HFF-Myc (cell line): ENCODE measurements around the gene KRTAP10-7.
"Not testable (repeated sequence)": the region's sequence is repeated elsewhere in the genome, so short reads cannot be mapped to it uniquely, and the experiment has no call there.

Source experiments
- DNase-seq: peaks from one replicate; pipeline ENCODE4 v3.0.0-alpha.2; 2011; ENCODE audit warnings: low read depth; ENCODE audit errors: extremely low read depth
- H3K4me3 ChIP-seq: replicated peaks from 2 replicates; pipeline ENCODE4 v1.5.1; 2011; ENCODE audit warnings: low read depth, mild to moderate bottlenecking, control low read depth, low read length
- CTCF ChIP-seq: IDR thresholded peaks from 2 replicates; pipeline ENCODE4 v1.5.1; 2012; ENCODE audit warnings: mild to moderate bottlenecking, low read depth, low read length, control low read depth; ENCODE audit errors: missing control alignments

Gene KRTAP10-7

DNA sequence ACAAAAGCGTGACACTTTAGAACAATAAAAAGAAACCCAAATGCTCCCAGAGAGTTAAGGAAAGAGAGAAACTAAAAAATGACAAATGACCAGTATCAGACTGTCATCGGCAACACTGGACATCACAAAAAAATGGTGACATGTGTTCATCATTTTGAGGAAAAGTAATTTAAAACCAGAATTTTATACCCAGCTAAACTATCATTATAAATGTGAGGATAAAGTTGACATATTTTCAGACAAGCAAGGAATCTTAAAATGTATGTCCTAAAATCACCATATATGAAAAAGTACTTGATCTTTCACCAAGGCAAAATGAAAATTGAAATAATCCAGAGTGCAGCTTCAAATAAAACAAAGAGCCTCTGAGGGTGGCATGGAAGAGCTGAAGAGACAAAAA, 44.5 kb downstream of the KRTAP10-7 start:
- no peak for DNase-seq
- H3K4me3 ChIP-seq: no peak overlapping the region
- TF ChIP-seq CTCF: no peak

- DNase-seq, H3K4me3 ChIP-seq: not testable (repeated sequence)
Observed at GRCh38 chr21:44646366-44647221, 46.2 kb downstream of the KRTAP10-7 start, which contains the start of gene KRTAP10-11. KRTAP10-11 (plus strand) TSS chr21:44646414; CDS start chr21:44646459, 45 bp downstream.

GRCh38 chr21:44647222-44647552, 46.8 kb downstream of the KRTAP10-7 start:
- no peak for TF ChIP-seq CTCF
- DNase-seq: no peak
- no peak overlapping the region for H3K4me3 ChIP-seq

DNA sequence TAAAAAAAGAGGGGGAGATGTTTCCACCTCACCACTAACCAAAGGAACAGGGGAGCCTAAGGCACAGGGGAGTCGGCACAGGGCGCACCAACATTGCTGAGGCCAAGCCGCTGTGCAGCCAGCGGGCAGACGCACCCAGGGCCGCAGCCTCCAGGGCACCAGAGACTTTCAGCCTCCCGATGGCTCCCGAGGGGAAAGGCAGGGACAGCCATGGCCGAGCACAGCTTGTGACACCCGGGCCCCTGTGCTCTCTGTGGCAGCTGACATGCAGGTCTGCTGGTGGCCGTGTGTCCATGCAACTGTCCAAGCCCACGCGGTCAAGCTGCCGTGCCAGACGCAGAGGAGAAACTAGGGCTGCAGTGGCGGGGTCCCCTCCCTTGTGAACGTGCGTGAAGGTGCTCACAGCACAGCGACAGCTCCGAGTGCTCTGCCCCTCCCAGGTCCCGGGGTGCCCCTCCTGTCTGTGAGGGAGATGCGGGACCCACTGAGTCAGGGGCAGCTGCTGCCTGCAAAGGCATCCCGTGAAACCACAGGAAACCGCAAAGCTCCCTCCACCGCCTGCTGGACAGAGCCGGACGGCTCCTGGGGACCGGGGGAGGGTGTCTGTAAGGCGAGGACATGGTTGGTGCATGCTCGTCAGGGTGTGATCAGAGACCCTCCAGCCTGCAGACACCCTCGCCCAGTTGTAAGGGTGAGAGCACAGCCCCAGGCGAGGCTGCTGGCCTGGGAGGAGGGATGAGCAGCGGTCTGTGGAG, 48.3 kb downstream of the KRTAP10-7 start:
- no peak overlapping the region for H3K4me3 ChIP-seq
- no peak for TF ChIP-seq CTCF
- no peak for DNase-seq

- TF ChIP-seq CTCF: no peak
- no peak overlapping the region for H3K4me3 ChIP-seq
- no peak for DNase-seq
Observed at GRCh38 chr21:44649521-44650100, 49.2 kb downstream of the KRTAP10-7 start.

DNA sequence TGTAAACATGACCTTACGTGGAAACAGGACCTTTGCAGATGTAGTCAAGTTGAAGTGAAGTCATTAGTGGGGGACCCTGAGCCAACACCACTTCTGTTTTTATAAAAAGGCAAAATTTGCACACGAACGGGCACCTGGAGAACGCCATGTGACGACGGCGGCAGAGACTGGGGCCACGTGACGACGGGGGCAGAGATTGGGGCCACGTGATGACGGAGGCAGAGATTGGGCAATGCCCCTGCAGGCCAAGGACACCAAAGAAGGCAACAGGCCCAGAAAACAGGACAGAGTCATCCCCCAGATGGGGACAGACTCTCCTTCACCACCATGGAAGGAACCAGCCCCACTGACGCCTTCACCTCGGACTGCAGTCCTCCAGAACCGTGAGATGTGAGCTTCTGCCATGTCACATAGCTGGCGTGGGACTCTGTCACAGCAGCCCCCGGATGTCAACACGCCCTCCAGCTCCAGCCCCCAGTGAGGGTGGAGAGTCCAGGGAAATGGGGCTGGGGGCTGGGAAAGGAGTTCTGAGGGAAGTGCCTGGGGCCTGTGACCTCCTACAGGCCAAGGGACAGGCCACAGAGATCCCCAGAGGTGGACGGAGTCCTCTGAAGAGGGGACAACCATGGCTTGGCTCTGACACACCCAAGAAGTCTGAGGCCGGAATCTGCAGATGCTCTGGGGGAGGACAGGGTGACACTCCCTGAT, 50.0 kb downstream of the KRTAP10-7 start:
- H3K4me3 ChIP-seq: no peak overlapping the region
- TF ChIP-seq CTCF: no peak
- no peak for DNase-seq
